HG03039 (cell line): ENCODE results near the gene OR12D3.
"Not testable (repeated sequence)": the region's sequence is repeated elsewhere in the genome, so short reads cannot be mapped to it uniquely, and the experiment has no call there.

Experiments
- ATAC-seq: cut with Tn5 transposase; IDR thresholded peaks from one replicate; pipeline ENCODE4 v1.9.1; 2021; ENCODE audit warnings: mild to moderate bottlenecking, moderate library complexity; ENCODE audit not compliant: unreplicated experiment

The OR12D3 gene, protein sequence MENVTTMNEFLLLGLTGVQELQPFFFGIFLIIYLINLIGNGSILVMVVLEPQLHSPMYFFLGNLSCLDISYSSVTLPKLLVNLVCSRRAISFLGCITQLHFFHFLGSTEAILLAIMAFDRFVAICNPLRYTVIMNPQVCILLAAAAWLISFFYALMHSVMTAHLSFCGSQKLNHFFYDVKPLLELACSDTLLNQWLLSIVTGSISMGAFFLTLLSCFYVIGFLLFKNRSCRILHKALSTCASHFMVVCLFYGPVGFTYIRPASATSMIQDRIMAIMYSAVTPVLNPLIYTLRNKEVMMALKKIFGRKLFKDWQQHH

DNA sequence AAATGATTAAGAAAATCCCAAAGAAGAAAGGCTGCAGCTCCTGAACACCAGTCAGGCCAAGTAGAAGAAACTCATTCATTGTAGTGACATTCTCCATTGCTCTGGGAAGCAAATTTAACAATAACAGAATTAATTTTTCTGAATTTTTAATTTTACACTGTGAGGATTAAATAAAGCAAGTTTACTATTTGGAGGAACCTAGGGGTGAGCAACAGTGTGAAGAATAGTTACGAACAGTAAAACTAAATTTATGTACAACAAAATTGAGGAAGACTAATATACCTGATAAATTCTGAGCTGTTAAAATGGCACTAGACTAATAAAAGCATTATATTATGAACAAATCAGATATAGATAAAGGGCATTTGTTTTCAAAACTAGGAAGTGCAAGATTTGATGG is at the start of gene OR12D3:
TSS of gene OR12D3 (minus strand) at position 101 of the 400 bp plus-strand sequence. CDS start at position 97, 4 bp downstream.
- ATAC-seq: no peak

DNA sequence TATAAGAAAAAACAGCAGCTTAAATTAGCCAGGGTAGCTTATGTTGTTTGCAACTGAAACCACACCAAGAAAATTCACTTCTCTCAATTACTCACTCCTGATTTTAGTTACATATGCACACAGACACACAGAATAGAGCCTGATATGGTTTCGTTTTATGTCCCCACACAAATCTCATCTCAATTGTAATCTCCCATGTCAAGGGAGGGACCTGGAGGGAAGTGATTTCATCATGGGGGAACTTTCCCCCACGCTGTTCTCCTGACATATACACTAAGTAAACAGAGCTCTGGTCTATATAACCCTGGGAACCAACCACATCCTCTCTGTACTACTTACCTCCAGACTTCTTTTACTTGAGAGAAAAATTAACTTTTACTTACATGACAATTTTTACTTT is 49.5 kb upstream of the OR12D3 start:
- ATAC-seq: no peak

DNA sequence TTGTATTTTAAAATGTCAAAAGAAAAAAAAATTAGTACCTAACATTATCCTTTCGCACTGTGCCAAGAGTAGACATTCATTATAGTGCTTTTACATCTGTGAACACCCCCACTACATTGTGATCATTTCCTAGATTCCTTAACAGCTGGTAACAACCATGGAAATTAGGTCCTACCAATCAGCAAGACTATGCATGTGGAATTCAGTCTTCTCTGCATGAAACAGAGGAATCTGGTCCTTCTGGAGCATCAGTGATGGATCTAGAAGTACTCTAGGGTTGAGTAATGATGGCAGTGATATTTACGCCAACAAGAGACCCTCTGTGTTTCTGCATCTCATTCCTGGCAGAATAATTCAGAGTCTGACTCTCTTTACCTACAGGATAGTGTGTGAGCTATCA is 49.1 kb upstream of the OR12D3 start:
- ATAC-seq: no peak

DNA sequence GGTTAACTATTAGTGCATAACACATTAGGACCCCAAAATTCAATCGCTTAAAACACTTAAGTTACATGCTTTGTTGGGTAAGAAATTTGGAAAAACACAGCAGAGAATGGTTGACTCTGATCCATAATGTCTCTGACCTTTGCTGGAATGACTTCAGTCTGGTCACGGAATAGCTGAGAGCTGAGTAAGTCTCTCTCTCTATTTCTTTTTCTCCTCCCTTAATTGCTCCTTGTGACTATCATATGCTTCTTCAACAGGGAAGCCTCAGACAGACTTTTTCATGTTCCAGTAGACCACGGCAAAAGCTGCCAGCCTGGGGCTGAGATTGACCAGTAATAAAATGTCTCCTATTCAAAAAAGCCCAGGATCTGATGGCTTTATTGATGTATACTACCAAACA is 44.4 kb upstream of the OR12D3 start:
- ATAC-seq: no peak

DNA sequence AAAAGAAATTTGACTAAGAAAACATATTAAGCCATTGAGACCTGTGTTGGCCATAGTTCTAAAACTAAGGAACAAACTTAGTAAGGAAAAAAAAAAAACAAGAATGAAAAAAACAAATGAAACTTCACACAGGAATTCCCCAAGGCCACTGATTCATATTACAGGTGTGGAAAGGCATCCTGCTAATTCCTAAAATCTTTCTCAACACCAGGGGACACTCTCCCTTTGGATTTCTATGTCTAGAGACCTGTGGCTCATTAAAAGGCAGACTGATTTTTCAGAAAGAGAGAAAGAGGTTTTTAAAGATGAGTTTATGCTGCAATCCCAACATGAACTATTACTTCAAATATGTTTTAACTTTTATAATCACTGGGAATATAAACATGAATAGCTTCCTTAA is 39.5 kb upstream of the OR12D3 start, which contains the start of gene OR12D1:
TSS of gene OR12D1 (plus strand) at position 341 of the 400 bp plus-strand sequence.
- no peak for ATAC-seq

DNA sequence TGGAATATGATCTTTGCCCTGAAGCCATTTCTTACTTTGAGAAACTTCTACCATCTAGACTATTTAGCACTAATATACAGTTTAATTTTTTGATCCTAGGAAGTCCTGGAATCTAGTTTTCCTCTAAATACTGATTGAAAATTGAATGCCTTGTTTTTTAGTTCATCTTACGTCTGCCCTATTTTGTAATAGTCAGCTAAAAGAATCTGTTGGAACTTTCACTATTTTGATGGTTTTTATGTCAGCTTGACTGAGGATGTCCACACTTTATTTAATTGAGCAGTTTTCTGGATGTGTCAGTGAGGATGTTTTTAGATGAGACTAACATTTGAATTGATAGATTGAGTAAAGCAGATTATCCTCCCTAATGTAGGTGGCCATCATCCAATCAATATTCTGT is 28.7 kb upstream of the OR12D3 start:
- no peak for ATAC-seq

DNA sequence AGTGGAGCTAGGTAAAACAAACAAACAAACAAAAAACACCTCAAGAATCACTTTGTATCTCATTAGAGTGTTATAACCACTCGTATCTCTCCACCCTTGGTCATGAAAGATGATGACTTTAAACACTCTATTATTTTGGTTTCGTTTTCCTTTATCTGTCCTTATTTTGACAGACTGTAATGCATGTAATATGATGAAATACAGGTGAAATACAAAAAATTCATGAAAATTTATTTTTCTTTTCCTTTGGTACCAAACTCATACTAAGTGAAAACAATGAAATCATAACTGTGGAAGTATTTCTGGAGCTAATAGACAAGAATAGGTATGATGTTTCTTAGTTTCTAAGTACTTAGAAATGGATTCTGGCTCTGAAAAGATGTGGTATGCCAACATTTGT is 24.4 kb upstream of the OR12D3 start:
- ATAC-seq: no peak

DNA sequence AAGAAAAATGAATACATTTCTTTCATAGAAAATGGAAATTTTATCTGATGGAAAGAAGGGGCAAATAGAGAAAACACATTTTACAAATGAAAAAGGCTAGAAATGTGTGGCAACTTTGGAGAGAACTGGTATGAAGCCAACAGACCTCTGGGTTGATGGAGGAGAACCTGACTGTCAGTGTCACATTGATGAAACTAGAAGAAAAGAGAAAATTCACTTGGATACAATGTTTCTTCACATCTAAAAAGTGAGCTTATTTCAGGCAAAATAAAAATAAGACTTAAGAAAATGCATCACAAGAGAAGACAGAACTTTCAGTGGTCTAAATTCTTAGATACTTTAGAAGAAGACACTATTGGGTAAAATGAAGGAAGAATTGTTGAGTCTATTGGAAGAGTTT is 20.2 kb upstream of the OR12D3 start, which contains the start of gene OR12D2:
TSS of gene OR12D2 (plus strand) at position 301 of the 400 bp plus-strand sequence. CDS start 1,069 bp downstream, outside the sequence.
- ATAC-seq: no peak

DNA sequence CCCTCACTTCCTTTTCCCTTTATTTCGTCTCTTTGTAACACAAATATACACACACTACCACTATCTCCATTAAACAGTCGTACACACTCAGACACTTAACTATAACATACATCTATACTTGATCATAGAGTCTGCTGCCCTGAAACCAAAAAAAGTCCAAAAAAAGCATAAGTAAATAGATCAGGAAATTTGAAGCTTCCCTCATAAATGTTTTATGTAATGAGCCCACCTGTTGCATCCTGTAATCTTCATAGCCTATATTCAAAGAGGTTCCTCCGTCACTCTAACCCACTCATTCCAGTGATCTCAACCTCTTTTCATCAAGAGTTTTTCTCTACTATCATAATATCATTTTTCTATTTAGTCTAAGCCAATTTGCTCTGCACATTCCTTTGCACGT is 13.4 kb upstream of the OR12D3 start:
- ATAC-seq: no peak

DNA sequence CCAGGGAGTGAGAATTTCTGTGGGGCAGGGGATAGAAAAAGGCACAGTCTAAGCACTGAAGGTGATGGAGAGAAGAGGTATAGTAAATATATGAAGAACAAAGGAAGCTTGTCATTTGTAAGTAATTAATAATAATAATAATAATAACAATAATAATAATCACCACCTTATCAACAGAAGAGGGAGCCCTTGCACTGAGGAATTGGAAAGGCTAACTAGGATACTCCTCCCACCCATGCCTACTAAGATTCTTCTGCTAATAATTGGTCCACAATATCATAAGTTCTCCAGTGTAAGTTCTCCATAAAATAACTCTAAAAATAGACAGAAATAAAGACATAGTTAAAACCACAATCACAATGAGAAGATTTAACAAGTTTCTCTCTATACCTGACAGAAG is 912 bp upstream of the OR12D3 start:
- no peak for ATAC-seq

DNA sequence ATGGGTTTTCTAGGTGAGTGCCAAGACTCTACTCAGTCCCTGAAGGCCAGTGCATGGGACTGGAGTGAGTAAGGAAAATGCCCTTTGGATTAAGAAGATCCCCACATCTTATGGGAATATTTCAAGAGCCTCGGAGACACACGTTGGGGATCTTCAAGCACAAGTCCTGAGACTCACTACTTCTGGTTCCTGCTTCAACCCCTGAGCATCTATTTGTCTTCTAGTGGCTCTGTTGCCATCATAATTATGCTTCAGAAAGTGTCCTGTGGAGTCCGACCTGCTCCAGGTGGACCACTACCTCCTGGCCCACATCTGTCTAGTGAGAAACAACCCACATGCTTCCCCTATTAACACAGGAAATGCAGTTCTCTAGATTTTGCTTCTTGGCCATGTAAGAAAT is 6.3 kb downstream of the OR12D3 start, which contains the start of gene OR5V1:
TSS of gene OR5V1 (minus strand) at position 101 of the 400 bp plus-strand sequence. CDS start 12,670 bp downstream, outside the sequence.
- no peak for ATAC-seq

DNA sequence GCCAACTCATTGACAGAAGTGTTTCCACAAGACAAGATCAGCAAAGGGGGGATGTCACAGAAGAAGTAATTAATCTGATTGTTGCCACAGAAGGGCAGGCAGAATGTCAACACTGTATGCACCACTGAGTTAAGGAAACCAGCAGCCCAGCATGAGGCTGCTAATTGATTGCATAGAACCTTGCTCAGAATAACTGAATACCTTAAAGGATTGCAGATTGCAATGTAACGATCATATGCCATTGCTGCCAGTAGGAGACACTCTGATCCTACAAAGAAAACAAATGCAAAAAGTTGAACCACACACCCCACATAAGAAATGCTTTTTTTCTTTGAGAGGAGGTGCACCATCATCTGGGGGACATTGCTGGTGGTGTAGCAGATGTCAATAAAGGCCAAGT is 19.5 kb downstream of the OR12D3 start:
- no peak for ATAC-seq

DNA sequence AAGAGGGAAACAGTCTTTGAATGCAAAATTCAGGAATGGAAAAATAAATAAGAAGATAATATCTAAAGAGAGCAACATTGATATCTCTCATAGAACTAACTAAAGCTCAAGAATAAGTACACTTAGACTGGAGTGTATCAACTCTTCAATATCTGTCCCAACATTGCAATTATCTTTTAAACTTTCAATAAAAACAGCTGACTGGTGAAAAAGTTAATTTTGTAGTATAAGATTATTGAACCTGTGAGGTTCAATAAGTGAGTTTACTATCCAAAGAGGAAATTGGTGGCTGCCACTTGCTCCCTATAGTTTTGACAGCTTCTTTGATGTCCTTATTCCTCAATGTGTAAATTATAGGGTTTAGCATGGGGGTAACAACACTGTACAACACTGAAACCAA is 20.1 kb downstream of the OR12D3 start:
- no peak for ATAC-seq

DNA sequence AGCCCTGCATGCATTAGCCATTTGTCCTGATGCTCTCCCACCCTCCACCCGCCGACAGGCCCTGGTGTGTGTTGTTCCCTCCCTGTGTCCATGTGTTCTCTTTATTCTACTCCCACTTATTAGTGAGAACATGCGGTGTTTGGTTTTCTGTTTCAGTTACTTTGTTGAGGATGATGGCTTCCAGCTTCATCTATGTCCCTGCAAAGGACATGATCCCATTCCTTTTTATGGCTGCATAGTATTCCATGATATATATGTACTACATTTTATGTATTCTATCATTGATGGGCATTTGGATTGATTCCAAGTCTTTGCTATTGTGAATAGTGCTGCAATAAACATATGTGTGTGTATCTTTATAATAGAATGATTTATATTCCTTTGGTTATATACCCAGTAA is 25.7 kb downstream of the OR12D3 start:
- not testable (repeated sequence) for ATAC-seq

DNA sequence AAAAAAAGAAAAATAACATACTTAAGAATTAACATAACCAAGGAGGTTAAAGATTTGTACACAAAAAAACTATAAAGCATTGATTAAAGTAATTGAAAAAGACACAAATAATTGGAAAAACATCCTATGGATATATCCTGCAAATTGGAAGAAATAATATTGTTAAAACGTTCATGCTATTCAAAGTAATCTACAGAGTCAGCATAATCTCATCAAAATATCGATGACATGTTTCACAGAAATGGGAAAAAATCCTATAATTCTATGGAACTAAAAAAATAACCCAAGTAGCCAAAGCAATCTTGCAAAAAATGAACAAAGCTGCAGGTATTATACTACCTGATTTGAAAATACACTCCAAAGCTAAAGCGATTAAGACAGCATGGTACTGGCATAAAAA is 29.7 kb downstream of the OR12D3 start:
- ATAC-seq: no peak

DNA sequence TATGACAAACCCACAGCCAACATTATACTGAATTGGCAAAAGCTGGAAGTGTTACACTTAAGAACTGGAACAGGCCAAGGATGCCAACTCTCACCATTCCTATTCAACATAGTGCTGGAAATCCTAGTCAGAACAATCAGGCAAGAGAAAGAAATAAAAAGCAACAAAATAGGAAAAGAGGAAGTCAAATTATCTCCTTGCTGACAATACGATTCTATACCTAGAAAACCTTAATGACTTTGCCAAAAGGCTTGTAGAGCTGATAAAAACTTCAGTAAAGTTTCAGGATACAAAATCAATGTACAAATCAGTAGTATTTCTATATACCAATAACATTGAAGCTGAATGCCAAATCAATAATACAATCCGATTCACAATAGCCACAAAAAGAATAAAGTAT is 38.8 kb downstream of the OR12D3 start:
- no peak for ATAC-seq

DNA sequence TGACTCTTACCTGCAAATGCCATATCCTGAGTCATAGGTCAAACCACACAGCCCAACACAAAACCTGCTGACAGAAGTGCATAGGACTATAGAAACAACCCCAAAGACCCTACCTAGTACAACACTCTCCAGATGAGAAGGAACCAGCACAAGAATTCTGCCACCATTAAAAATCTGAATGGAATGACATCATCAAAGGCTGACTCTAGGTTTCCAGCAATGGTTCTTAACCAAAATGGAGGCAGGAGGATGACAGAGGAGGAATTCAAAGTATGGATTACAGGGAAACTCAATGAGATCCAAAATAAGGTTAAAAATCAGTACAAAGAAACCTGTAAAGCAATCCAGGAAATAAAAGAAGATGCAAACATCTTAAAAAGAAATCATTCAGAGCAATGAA is 42.4 kb downstream of the OR12D3 start:
- ATAC-seq: no peak

DNA sequence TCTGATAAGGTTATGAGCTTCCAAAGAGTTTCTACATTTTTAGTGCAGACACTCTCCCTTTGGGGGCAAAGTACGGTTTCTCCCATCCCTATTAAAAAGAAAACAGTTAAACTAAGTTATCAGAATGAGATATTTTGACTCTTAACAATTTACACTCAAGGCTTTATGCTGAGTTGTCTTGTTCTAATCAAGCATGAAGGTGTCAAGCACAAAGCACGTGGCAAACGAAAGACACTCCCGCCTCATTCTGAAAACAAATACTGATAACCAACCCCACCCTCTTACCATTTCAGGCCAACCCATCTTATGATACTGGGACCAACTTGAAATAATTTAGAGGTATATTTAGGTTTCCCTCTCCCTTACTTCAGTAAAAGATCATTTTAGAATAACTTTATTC is 49.3 kb downstream of the OR12D3 start:
- no peak for ATAC-seq
